ENCODE results near the gene FAF1. TPM values are rescaled to one million over a fixed set of nuclear protein-coding genes. Genes with fewer than 3 reads are reported as not detected.

FAF1 gene
- total RNA-seq, 1 experiment from 2014 or later: 14.7 TPM

GRCh38 chr1:50646526-50646925 is 313.5 kb downstream of the FAF1 start:
- BruUV-seq (replicated peaks): no TSS peak

DNA sequence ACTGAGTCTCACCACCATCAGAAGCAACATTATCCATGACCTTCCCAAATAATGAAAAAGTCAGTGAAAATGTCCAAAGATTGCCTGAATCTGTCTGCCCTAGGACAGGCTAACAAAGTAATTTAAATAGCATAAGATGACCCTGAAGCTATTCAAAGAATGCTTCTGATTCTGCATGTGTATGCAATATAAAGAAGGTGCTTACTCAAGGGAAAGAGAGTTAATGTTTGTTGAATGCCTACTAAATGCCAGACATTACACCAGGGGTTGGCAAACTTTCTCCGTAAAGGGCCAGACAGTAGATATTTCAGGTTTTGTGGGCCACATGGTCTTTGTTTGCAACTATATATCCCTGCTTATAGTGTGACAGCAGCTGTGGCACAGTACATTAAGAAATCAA is 314.9 kb downstream of the FAF1 start:
- Histone ChIP-seq H3F3A (ENCODE audit: low read length, unreplicated experiment) (no peaks in the 10 kb centered on the region), H3K4me1 (ENCODE audit: insufficient read depth, low read length) (no peaks in the 10 kb centered on the region), H3K9ac (ENCODE audit: low read length) (no peak overlapping the region), H3K4me3 (ENCODE audit: low read length) (no peak overlapping the region), H3K4me2 (ENCODE audit: low read length) (no peak overlapping the region), H3K27me3 (ENCODE audit: low read length) (no peaks in the 10 kb centered on the region), H4K20me1 (ENCODE audit: low read length) (no peaks in the 10 kb centered on the region), H3K9me2 (replicated peaks; ENCODE audit: low read length) (no peaks in the 10 kb centered on the region), H3K36me3 (ENCODE audit: low read depth, low read length) (no peaks in the 10 kb centered on the region), H2AFZ (ENCODE audit: low read length) (no peak overlapping the region), H3K79me2 (ENCODE audit: low read length) (no peaks in the 10 kb centered on the region), H3K27ac (ENCODE audit: low read length) (no peak overlapping the region), H3K9me3 (ENCODE audit: low read length) (no peaks in the 10 kb centered on the region)
- TF ChIP-seq CTCF (conservative IDR thresholded peaks at IDR 0.05; ENCODE audit: low read depth, low read length) (no peak), EZH2phosphoT487 (IDR thresholded peaks at IDR 0.05; ENCODE audit: borderline replicate concordance, low read length) (no peak), EZH2 (IDR thresholded peaks at IDR 0.05; ENCODE audit: low read length, unreplicated experiment) (no peak)
- ChIA-PET POLR2A (ENCODE audit: unreplicated experiment) (no interaction called here), CTCF (no interaction called here)
- ATAC-seq: no peak
- BruUV-seq (replicated peaks): no TSS peak
- intact Hi-C loops (cut with micrococcal nuclease): no loop called here
- no peak for DNase-seq

More at GRCh38 chr1:50646526-50646925, 313.5 kb downstream of the FAF1 start:
- Histone ChIP-seq H3K9me3 (ENCODE audit: low read length) (no peaks in the 10 kb centered on the region), H3K4me2 (ENCODE audit: low read length) (no peak overlapping the region), H4K20me1 (ENCODE audit: low read length) (no peaks in the 10 kb centered on the region), H3K36me3 (ENCODE audit: low read depth, low read length) (no peaks in the 10 kb centered on the region), H3K27ac (ENCODE audit: low read length) (no peak overlapping the region), H3K79me2 (ENCODE audit: low read length) (no peaks in the 10 kb centered on the region), H3K4me1 (ENCODE audit: insufficient read depth, low read length) (no peaks in the 10 kb centered on the region), H3K27me3 (ENCODE audit: low read length) (no peaks in the 10 kb centered on the region), H2AFZ (ENCODE audit: low read length) (no peak overlapping the region), H3F3A (ENCODE audit: low read length, unreplicated experiment) (no peaks in the 10 kb centered on the region), H3K9ac (ENCODE audit: low read length) (no peak overlapping the region), H3K4me3 (ENCODE audit: low read length) (no peak overlapping the region), H3K9me2 (replicated peaks; ENCODE audit: low read length) (no peaks in the 10 kb centered on the region)
- ChIA-PET CTCF (no interaction called here), POLR2A (ENCODE audit: unreplicated experiment) (interaction anchor here (0.6 kb wide), 1 partner anchor 24 kb away, joined by 4 read pairs; no protein-coding TSS in a partner anchor)
- ATAC-seq (no peak), DNase-seq (no peak)
- no peak for TF ChIP-seq EZH2 (IDR thresholded peaks at IDR 0.05; ENCODE audit: low read length, unreplicated experiment)
- TF ChIP-seq EZH2phosphoT487 (IDR thresholded peaks at IDR 0.05; ENCODE audit: borderline replicate concordance, low read length): no peak
- TF ChIP-seq CTCF (conservative IDR thresholded peaks at IDR 0.05; ENCODE audit: low read depth, low read length): no peak
- intact Hi-C loops (cut with micrococcal nuclease): no loop called here

- ChIA-PET CTCF (no interaction called here), POLR2A (ENCODE audit: unreplicated experiment) (no interaction called here)
- Histone ChIP-seq H2AFZ (ENCODE audit: low read length) (no peak overlapping the region), H3K36me3 (ENCODE audit: low read depth, low read length) (no peaks in the 10 kb centered on the region), H3K4me2 (ENCODE audit: low read length) (no peak overlapping the region), H3K9me3 (ENCODE audit: low read length) (no peaks in the 10 kb centered on the region), H3K4me1 (ENCODE audit: insufficient read depth, low read length) (no peaks in the 10 kb centered on the region), H3K79me2 (ENCODE audit: low read length) (no peaks in the 10 kb centered on the region), H3K27me3 (ENCODE audit: low read length) (no peaks in the 10 kb centered on the region), H3F3A (ENCODE audit: low read length, unreplicated experiment) (no peaks in the 10 kb centered on the region), H3K9ac (ENCODE audit: low read length) (no peak overlapping the region), H3K9me2 (replicated peaks; ENCODE audit: low read length) (no peaks in the 10 kb centered on the region), H3K27ac (ENCODE audit: low read length) (no peak overlapping the region), H4K20me1 (ENCODE audit: low read length) (no peaks in the 10 kb centered on the region), H3K4me3 (ENCODE audit: low read length) (no peak overlapping the region)
- DNase-seq: no peak
- intact Hi-C loops (cut with micrococcal nuclease): no loop called here
- ATAC-seq: no peak
- BruUV-seq (replicated peaks): TSS peak; percentile 12
- TF ChIP-seq EZH2phosphoT487 (IDR thresholded peaks at IDR 0.05; ENCODE audit: borderline replicate concordance, low read length) (no peak), CTCF (conservative IDR thresholded peaks at IDR 0.05; ENCODE audit: low read depth, low read length) (no peak), EZH2 (IDR thresholded peaks at IDR 0.05; ENCODE audit: low read length, unreplicated experiment) (no peak)
These were observed 315.5 kb downstream of the FAF1 start for GRCh38 chr1:50644447-50645105.

Data from PC-3 (cell line).